Hematopoietic multipotent progenitor cell treated with erythropoietin and hydrocortisone succinate and interleukin-3 and kit ligand, for 17 days (in vitro differentiated cells): ENCODE results near the gene KDR.

Source experiments
- DNase-seq: peaks from one replicate; pipeline ENCODE4 v3.0.0-alpha.2; 2015; ENCODE audit warnings: low spot score

KDR gene

DNA sequence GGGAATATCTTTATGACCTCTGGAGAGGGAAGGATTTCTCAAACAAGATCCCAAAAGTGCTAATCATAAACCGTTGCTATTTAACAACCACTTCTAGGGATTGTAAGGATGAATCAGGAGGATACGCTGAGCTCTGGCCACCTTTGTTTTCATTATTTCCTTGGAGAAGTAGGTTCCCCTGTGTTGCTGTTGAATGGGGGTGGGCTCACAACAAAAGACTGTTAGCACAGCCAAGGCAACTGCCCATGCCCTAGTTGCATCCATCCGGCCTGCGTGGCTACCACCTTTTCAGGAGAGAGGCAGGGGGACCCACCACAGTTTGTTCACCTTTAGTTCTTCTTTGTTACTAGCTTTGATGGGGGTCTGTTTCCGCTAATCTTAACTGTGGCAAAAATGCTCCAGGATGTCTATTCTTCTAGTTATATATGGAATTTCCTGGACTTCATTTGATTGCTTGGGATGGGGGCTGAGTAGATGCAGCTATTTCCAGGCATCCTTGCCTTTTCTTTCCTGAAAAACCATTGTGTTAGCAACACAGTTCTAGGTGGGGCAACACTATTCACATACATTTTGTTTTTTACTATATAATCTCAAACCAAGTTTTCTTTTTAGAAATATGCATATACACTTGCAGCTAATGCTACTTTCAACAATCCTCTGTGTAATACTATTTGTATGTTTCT, 95.4 kb downstream of the KDR start:
- no peak for DNase-seq

DNA sequence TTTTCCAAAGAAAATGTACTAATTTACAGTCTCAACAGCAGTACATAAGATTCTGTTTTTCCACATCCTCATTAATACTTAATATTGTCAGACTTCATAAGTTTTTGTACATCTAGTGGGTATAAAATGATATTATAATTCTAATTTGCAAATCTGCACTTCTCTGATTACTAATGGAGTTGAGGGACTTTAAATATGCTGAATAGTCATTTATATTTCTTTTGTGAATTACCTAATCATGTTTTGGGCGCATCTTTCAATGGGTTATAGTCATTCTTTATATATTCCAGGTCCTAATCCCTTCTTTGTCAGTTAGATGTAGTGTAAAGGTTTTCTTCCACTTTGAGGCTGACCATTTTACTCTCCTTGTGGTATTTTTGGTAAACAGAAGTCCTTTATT, 96.1 kb downstream of the KDR start:
- DNase-seq, result no peak
